ACC112 (cell line): ENCODE data around the gene TIAM2.

ENCODE experiments used
- H2AFZ ChIP-seq: fragments of 200-600 bp; sonication (generic); one replicate; pipeline ENCODE4 v1.6.0; 2017; ENCODE audit warnings: antibody characterized with exemption, low read length; ENCODE audit not compliant: unreplicated experiment
- H3K27ac ChIP-seq: fragments of 200-600 bp; sonication (generic); 2 replicates; pipeline ENCODE4 v1.5.1; 2014; ENCODE audit warnings: low read depth, mild to moderate bottlenecking, antibody characterized with exemption, low read length, moderate library complexity
- H3K27me3 ChIP-seq: fragments of 200-600 bp; sonication (generic); 2 replicates; pipeline ENCODE4 v1.6.1; 2014; ENCODE audit warnings: mild to moderate bottlenecking, antibody characterized with exemption, low read length, moderate library complexity, mixed read lengths; ENCODE audit not compliant: insufficient read depth
- H3K36me3 ChIP-seq: fragments of 200-600 bp; sonication (generic); 2 replicates; pipeline ENCODE4 v1.6.1; 2016; ENCODE audit warnings: mild to moderate bottlenecking, antibody characterized with exemption, low read length, moderate library complexity, mixed read lengths; ENCODE audit not compliant: insufficient read depth
- H3K4me1 ChIP-seq: fragments of 200-600 bp; sonication (generic); one replicate; pipeline ENCODE4 v1.6.1; 2016; ENCODE audit warnings: low read length, mixed read lengths; ENCODE audit not compliant: insufficient read depth, unreplicated experiment, control insufficient read depth
- H3K4me3 ChIP-seq: fragments of 200-600 bp; sonication (generic); 2 replicates; pipeline ENCODE4 v1.5.1; 2014; ENCODE audit warnings: mild to moderate bottlenecking, low read depth, low read length
- H3K79me2 ChIP-seq: fragments of 200-600 bp; sonication (generic); one replicate; pipeline ENCODE4 v1.6.0; 2016; ENCODE audit warnings: low read length; ENCODE audit not compliant: control insufficient read depth, unreplicated experiment, insufficient read depth

The TIAM2 gene

DNA sequence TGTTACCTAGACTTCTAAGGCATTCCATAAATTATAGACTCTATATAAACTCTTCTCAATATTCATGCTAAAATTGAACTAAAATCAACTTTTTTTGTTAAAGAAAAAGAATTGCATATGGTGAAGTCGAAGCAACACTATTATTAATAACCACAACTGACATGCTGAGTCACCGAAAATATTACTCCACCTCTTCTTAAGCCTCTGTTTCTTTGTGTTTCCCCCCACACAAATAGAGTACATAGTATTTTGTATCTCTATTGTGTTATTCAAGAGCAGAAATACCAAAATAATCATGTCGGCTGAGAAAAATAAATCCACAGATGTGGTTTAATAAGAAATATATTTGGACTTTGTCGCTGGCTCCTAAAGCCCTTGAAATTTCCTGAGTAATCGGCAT lies 295.4 kb downstream of the TIAM2 start:
- Histone ChIP-seq H3K79me2 (no peaks in the 10 kb centered on the region), H3K4me1 (no peaks in the 10 kb centered on the region), H3K36me3 (peaks cover 11% of the 10 kb centered on the region; the same call in 1 of the 2 replicates), H3K27ac (no peak overlapping the region), H3K4me3 (no peak overlapping the region), H3K27me3 (no peaks in the 10 kb centered on the region), H2AFZ (no peak overlapping the region)

DNA sequence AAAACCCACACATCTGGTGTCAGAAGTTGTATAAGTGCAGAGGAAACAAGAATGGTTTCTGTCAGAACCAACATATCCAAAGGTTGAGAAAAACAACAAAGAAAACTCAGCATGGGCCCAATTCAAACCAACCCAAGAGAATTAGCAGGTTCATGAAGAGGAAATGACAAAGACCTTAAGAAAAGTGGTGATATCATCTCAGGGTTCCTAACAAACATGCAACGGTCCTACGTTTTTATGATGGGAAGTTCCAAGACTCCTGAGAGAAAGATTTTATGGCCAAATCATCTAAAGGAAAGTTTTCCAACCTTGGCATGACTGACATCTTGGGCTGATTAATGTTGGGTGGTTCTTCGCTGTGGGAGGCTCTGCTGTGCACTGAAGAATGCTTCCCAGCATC lies 296.2 kb downstream of the TIAM2 start:
- no peak overlapping the region for H3K4me3 ChIP-seq
- no peak overlapping the region for H3K27ac ChIP-seq
- H2AFZ ChIP-seq: no peak overlapping the region
- peaks cover 10% of the 10 kb centered on the region; the same call in 1 of the 2 replicates for H3K36me3 ChIP-seq
- no peaks in the 10 kb centered on the region for H3K79me2 ChIP-seq
- H3K4me1 ChIP-seq: no peaks in the 10 kb centered on the region
- H3K27me3 ChIP-seq: no peaks in the 10 kb centered on the region

DNA sequence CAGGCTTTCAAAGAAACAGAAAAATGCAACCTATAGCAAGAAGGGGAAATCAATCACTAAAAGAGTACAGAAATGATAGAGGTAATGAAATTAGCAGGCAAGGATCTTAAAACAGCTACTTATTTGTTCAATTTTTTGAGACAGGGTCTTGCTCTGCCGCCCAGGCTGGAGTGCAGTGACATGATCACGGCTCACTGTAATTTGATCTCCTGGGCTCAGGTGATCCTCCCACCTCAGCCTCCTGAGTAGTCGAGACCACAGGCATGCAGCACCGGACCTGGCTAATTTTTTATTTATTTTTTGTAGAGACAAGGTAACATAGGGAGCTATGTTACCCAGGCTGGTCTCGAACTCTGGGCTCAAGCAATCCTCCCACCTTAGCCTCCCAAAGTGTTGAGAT lies 297.6 kb downstream of the TIAM2 start:
- no peaks in the 10 kb centered on the region for H3K4me1 ChIP-seq
- H3K27me3 ChIP-seq: no peaks in the 10 kb centered on the region
- H2AFZ ChIP-seq: no peak overlapping the region
- H3K4me3 ChIP-seq: no peak overlapping the region
- H3K36me3 ChIP-seq: peaks cover 16% of the 10 kb centered on the region
- H3K27ac ChIP-seq: no peak overlapping the region
- H3K79me2 ChIP-seq: no peaks in the 10 kb centered on the region

DNA sequence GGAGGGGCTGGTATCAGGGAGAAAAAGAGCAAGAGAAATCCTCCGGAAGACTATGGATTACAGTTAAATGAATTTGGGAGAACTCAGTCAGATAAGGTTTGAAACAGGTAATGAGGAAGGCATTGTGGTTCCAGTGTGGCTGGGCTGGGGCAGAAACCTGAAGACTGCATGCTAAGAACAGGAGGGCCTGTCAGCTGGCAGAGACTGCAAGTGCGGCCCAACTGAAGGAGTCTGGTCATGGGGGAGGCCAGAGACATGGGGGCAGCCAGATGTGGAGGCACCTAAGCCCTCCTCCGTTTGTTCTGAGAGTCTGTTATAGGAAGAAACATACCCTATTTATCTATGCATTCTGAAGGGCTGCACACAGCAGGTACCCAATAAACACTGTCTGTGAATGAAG lies 302.6 kb downstream of the TIAM2 start:
- Histone ChIP-seq H3K79me2 (no peaks in the 10 kb centered on the region), H2AFZ (no peak overlapping the region), H3K4me1 (no peaks in the 10 kb centered on the region), H3K36me3 (peaks cover 18% of the 10 kb centered on the region; the same call in 1 of the 2 replicates), H3K27ac (no peak overlapping the region), H3K4me3 (no peak overlapping the region), H3K27me3 (no peaks in the 10 kb centered on the region)

DNA sequence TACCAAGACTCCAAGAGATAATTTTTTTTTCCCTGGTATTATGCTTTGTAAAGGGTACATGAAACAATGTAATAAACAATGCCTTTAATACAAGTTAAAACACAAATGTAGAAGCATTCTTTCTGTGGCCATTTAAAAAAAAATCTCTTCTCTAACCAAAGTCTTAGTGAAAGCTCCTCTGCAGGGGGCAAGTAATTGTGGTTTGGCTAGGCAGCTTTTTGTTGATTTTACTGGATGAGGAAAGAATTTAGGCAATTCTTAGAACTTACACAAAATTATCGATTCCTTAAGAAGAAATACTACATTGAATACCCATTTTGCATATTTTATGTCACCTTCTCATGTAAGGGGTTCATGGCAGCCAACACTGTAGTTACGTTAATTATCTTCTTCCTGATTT lies 306.8 kb downstream of the TIAM2 start:
- Histone ChIP-seq H3K36me3 (peaks cover 26% of the 10 kb centered on the region), H3K27ac (no peak overlapping the region), H3K79me2 (no peaks in the 10 kb centered on the region), H3K4me1 (no peaks in the 10 kb centered on the region), H2AFZ (no peak overlapping the region), H3K27me3 (no peaks in the 10 kb centered on the region), H3K4me3 (no peak overlapping the region)

DNA sequence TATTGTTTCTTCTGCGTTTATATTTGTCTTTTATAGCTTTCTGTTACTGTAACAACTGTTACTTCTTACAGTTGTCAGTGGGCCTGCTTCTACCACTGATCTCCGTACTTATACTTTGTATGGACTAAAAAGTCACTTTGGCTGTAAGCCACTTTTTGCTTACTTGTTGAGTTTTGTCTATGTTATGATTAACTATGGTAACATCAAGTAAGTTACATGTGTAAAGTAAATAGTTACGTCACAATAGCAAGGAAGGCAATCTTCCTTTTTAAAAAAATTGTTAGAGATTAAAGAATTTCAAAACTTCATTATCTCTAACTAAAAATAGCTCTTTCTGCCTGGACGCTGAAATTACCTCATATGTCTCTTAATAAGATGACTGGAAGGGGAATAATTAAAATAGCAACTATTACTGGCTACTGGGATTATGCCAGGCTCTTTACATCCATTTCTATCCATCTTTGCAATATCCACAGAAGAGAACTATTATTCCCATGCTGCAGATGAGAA lies 308.3 kb downstream of the TIAM2 start:
- no peak overlapping the region for H3K4me3 ChIP-seq

DNA sequence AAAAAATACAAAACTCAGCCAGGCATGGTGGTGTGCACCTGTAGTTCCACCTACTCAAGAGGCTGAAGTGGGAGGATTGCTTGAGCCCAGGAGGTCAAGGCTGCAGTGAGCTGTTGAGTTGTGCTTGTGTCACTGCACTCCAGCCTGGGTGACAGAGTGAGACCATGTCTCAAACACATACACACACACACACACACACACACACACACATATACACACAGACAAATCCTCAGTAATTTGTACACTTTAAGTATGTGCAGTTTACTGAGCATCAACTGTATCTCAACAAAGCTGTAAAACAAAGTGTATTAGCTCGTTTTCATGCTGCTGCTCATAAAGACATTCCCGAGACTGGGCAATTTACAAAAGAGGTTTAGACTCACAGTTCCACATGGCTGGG lies 311.8 kb downstream of the TIAM2 start:
- Histone ChIP-seq H2AFZ (no peak overlapping the region), H3K4me3 (no peak overlapping the region), H3K27ac (no peak overlapping the region), H3K27me3 (no peaks in the 10 kb centered on the region), H3K79me2 (peaks cover 13% of the 10 kb centered on the region), H3K36me3 (peaks cover 40% of the 10 kb centered on the region), H3K4me1 (peaks cover 27% of the 10 kb centered on the region)

More for the DNA sequence above, 308.3 kb downstream of the TIAM2 start:
- peaks cover 27% of the 10 kb centered on the region for H3K36me3 ChIP-seq
- H3K27me3 ChIP-seq: no peaks in the 10 kb centered on the region
- no peak overlapping the region for H2AFZ ChIP-seq
- no peaks in the 10 kb centered on the region for H3K4me1 ChIP-seq
- no peak overlapping the region for H3K27ac ChIP-seq
- peaks cover 6% of the 10 kb centered on the region for H3K79me2 ChIP-seq
